GM21515 (cell line): Measurements from ENCODE around the gene SMAD3.

Experiments used
- ATAC-seq: cut with Tn5 transposase; IDR thresholded peaks from one replicate; pipeline ENCODE4 v1.9.1; 2021; ENCODE audit not compliant: unreplicated experiment

SMAD3 gene

GRCh38 chr15:67176195-67176971, 111.0 kb downstream of the SMAD3 start:
- ATAC-seq: no peak

GRCh38 chr15:67177752-67178151, 112.3 kb downstream of the SMAD3 start:
- no peak for ATAC-seq

GRCh38 chr15:67178569-67179210, 113.3 kb downstream of the SMAD3 start:
- ATAC-seq: no peak

- ATAC-seq: no peak
These were observed 114.1 kb downstream of the SMAD3 start for GRCh38 chr15:67179411-67179995.

- ATAC-seq: no peak
These were observed 114.6 kb downstream of the SMAD3 start for GRCh38 chr15:67180035-67180434.

- no peak for ATAC-seq
These were observed 115.3 kb downstream of the SMAD3 start for GRCh38 chr15:67180514-67181191.

- ATAC-seq: no peak
These were observed 115.8 kb downstream of the SMAD3 start for GRCh38 chr15:67181221-67181639.

GRCh38 chr15:67183443-67184169, 118.2 kb downstream of the SMAD3 start:
- no peak for ATAC-seq

GRCh38 chr15:67184208-67184925, 119.0 kb downstream of the SMAD3 start:
- no peak for ATAC-seq

GRCh38 chr15:67185051-67185450, 119.6 kb downstream of the SMAD3 start:
- no peak for ATAC-seq

GRCh38 chr15:67185621-67186225, 120.3 kb downstream of the SMAD3 start:
- no peak for ATAC-seq

- ATAC-seq: no peak
These were observed 120.8 kb downstream of the SMAD3 start for GRCh38 chr15:67186226-67186649.

- no peak for ATAC-seq
These were observed 121.3 kb downstream of the SMAD3 start for GRCh38 chr15:67186688-67187087.

- no peak for ATAC-seq
These were observed 122.0 kb downstream of the SMAD3 start for GRCh38 chr15:67187351-67187854.

- ATAC-seq: no peak
These were observed 123.3 kb downstream of the SMAD3 start for GRCh38 chr15:67188551-67189218.

- no peak for ATAC-seq
These were observed 124.1 kb downstream of the SMAD3 start for GRCh38 chr15:67189326-67190051.

- ATAC-seq: no peak
These were observed 124.9 kb downstream of the SMAD3 start for GRCh38 chr15:67190326-67190725.

GRCh38 chr15:67190813-67191212, 125.4 kb downstream of the SMAD3 start:
- no peak for ATAC-seq
